H1 (cell line): ENCODE results near the gene TMEM114. TPM values are rescaled to one million over a fixed set of nuclear protein-coding genes. Genes with fewer than 3 reads are reported as not detected.

Source experiments
- CTCF ChIA-PET: fragments of 300-600 bp; sonication (Branson Sonifier 250); formaldehyde crosslinking; loops from one replicate; lab custom pipeline; 2021; ENCODE audit not compliant: partially characterized antibody; lab: Charles Lee
- POLR2A ChIA-PET: fragments of 300-600 bp; sonication (Branson Sonifier 250); formaldehyde crosslinking; loops from one replicate; lab custom pipeline; 2021; ENCODE audit warnings: inconsistent platforms; ENCODE audit not compliant: partially characterized antibody; lab: Charles Lee
- DNase-seq, 2 experiments: peaks; one replicate each; pipeline versions ENCODE4 v3.0.0 to v3.0.0-alpha.2; 2010 to 2022; ENCODE audit warnings: low spot score in 2 of 2, low read depth in 1 of 2, mixed read lengths in 1 of 2
- FAIRE-seq: peaks from 2 replicates; lab custom pipeline; 2011; peaks lifted over from hg19 to GRCh38; lab: Jason Lieb, UNC
- H2AFZ ChIP-seq: 2 replicates; pipeline ENCODE4 v1.8.1; 2012; ENCODE audit warnings: low read length, inconsistent platforms
- H2AK5ac ChIP-seq: 2 replicates; pipeline ENCODE4 v1.6.1; 2013; ENCODE audit warnings: low read depth, low read length
- H2BK120ac ChIP-seq: replicated peaks from 2 replicates; pipeline ENCODE3; 2013; ENCODE audit warnings: low read depth, low read length, inconsistent platforms
- H2BK12ac ChIP-seq: 2 replicates; pipeline ENCODE4 v1.6.1; 2013; ENCODE audit warnings: low read depth, low read length
- H2BK15ac ChIP-seq: 2 replicates; pipeline ENCODE4 v1.6.1; 2013; ENCODE audit warnings: low read length
- H2BK20ac ChIP-seq: 2 replicates; pipeline ENCODE4 v1.6.1; 2013; ENCODE audit warnings: low read length
- H2BK5ac ChIP-seq: 2 replicates; pipeline ENCODE4 v1.6.1; 2013; ENCODE audit warnings: low read depth, low read length
- H3K14ac ChIP-seq: 2 replicates; pipeline ENCODE4 v1.6.1; 2013; ENCODE audit warnings: inconsistent platforms; ENCODE audit not compliant: insufficient read length
- H3K18ac ChIP-seq: 2 replicates; pipeline ENCODE4 v1.6.1; 2013; ENCODE audit warnings: low read length; ENCODE audit errors: extremely low read depth
- H3K23ac ChIP-seq: 2 replicates; pipeline ENCODE4 v1.6.1; 2013; ENCODE audit warnings: inconsistent platforms; ENCODE audit not compliant: insufficient read length
- H3K23me2 ChIP-seq: 2 replicates; pipeline ENCODE4 v1.6.1; 2013; ENCODE audit warnings: low read depth, low read length
- H3K27ac ChIP-seq: 2 replicates; pipeline ENCODE4 v1.6.1; 2011; ENCODE audit warnings: low read depth, low read length, inconsistent platforms
- H3K27me3 ChIP-seq, 4 experiments: replicated peaks in 1 of 4; 1 replicate in 1 of 4; 2 replicates in 3 of 4; pipeline versions ENCODE4 v1.6.1 to v1.8.1; 2011 to 2013; ENCODE audit warnings: low read length in 3 of 4, mild to moderate bottlenecking in 3 of 4, inconsistent platforms in 2 of 4, mixed read lengths in 2 of 4, moderate library complexity in 1 of 4; ENCODE audit not compliant: control insufficient read depth in 3 of 4, insufficient read depth in 3 of 4; ENCODE audit errors: extremely low read depth in 1 of 4
- H3K36me3 ChIP-seq, 4 experiments: 2 replicates each; pipeline versions ENCODE4 v1.6.1 to v1.8.1; 2011 to 2013; ENCODE audit warnings: mild to moderate bottlenecking in 4 of 4, low read length in 3 of 4, moderate library complexity in 2 of 4, control low read depth in 1 of 4, inconsistent platforms in 1 of 4; ENCODE audit not compliant: insufficient read depth in 4 of 4, control insufficient read depth in 2 of 4
- H3K4ac ChIP-seq: replicated peaks from 2 replicates; pipeline ENCODE3; 2013; ENCODE audit warnings: low read length, low read depth, mixed read lengths, inconsistent platforms; ENCODE audit not compliant: insufficient read length
- H3K4me1 ChIP-seq, 4 experiments: replicated peaks in 1 of 4; 1 replicate in 1 of 4; 2 replicates in 3 of 4; pipeline versions ENCODE4 v1.6.1 to v1.8.1; 2011 to 2013; ENCODE audit warnings: low read length in 3 of 4, inconsistent platforms in 2 of 4, mixed read lengths in 1 of 4; ENCODE audit not compliant: insufficient read depth in 4 of 4, control insufficient read depth in 3 of 4
- H3K4me2 ChIP-seq, 2 experiments: 2 replicates each; pipeline versions ENCODE4 v1.6.1 to v1.8.1; 2011 to 2013; ENCODE audit warnings: low read depth in 2 of 2, low read length in 2 of 2, control low read depth in 1 of 2, inconsistent platforms in 1 of 2, mild to moderate bottlenecking in 1 of 2; ENCODE audit not compliant: insufficient read depth in 1 of 2
- H3K4me3 ChIP-seq, 4 experiments: fragments of 200-600, 300-600 bp in 1 of 4; sonication (generic), shearing (Covaris generic), sonication (Bioruptor Twin) in 1 of 4; 2 replicates each; pipeline versions ENCODE4 v1.5.1 to v1.8.1; 2011 to 2016; ENCODE audit warnings: low read length in 4 of 4, low read depth in 3 of 4, control low read depth in 2 of 4, inconsistent platforms in 2 of 4, mild to moderate bottlenecking in 2 of 4, mixed read lengths in 1 of 4, moderate library complexity in 1 of 4; ENCODE audit not compliant: insufficient read depth in 2 of 4; ENCODE audit errors: extremely low read depth in 1 of 4
- H3K56ac ChIP-seq: replicated peaks from 2 replicates; pipeline ENCODE3; 2013; ENCODE audit warnings: low read depth, mild to moderate bottlenecking, mixed read lengths, low read length, inconsistent platforms; ENCODE audit not compliant: insufficient read length
- H3K79me1 ChIP-seq: 2 replicates; pipeline ENCODE4 v1.6.1; 2013; ENCODE audit warnings: low read depth, low read length, control low read depth
- H3K79me2 ChIP-seq, 2 experiments: 2 replicates each; pipeline versions ENCODE4 v1.6.1 to v1.8.1; 2012 to 2013; ENCODE audit warnings: low read length in 2 of 2, mild to moderate bottlenecking in 2 of 2, inconsistent platforms in 1 of 2; ENCODE audit not compliant: insufficient read depth in 2 of 2, control insufficient read depth in 1 of 2
- H3K9ac ChIP-seq, 4 experiments: replicated peaks in 1 of 4; 1 replicate in 1 of 4; 2 replicates in 3 of 4; pipeline versions ENCODE4 v1.6.1 to v1.8.1; 2011 to 2013; ENCODE audit warnings: low read depth in 3 of 4, low read length in 3 of 4, control low read depth in 2 of 4, mild to moderate bottlenecking in 2 of 4, moderate library complexity in 2 of 4, inconsistent platforms in 1 of 4; ENCODE audit errors: extremely low read depth in 1 of 4
- H3K9me3 ChIP-seq, 2 experiments: 2 replicates each; pipeline versions ENCODE4 v1.6.1 to v1.8.1; 2012 to 2013; ENCODE audit warnings: mild to moderate bottlenecking in 2 of 2, moderate library complexity in 2 of 2, control low read depth in 1 of 2, inconsistent platforms in 1 of 2, low read depth in 1 of 2, low read length in 1 of 2, mixed read lengths in 1 of 2; ENCODE audit not compliant: insufficient read depth in 2 of 2
- H4K20me1 ChIP-seq, 2 experiments: replicated peaks in 1 of 2; 2 replicates each; pipeline versions ENCODE3 to v1.8.1; 2011 to 2013; ENCODE audit warnings: inconsistent platforms in 2 of 2, low read length in 2 of 2, mild to moderate bottlenecking in 1 of 2; ENCODE audit not compliant: insufficient read depth in 2 of 2, control insufficient read depth in 1 of 2
- H4K5ac ChIP-seq: 2 replicates; pipeline ENCODE4 v1.6.1; 2013; ENCODE audit warnings: low read length, low read depth, mixed read lengths, inconsistent platforms; ENCODE audit not compliant: insufficient read length
- H4K8ac ChIP-seq: 2 replicates; pipeline ENCODE4 v1.8.0; 2013; ENCODE audit warnings: mild to moderate bottlenecking, moderate library complexity, low read length, inconsistent platforms; ENCODE audit not compliant: insufficient read depth; ENCODE audit errors: extremely low read depth
- H4K91ac ChIP-seq: replicated peaks from 2 replicates; pipeline ENCODE3; 2013; ENCODE audit warnings: low read length, mixed read lengths, inconsistent platforms; ENCODE audit not compliant: insufficient read length
- ASH2L ChIP-seq: fragments of 200-600, 300-600 bp; sonication (generic); IDR thresholded peaks from one replicate; pipeline ENCODE4 v1.7.1; 2017; ENCODE audit warnings: low read length
- BACH1 ChIP-seq: IDR thresholded peaks from 2 replicates; pipeline ENCODE4 v1.6.1; 2012; ENCODE audit warnings: low read length, improper control_type of control experiment
- BRCA1 ChIP-seq: IDR thresholded peaks from 2 replicates; pipeline ENCODE4 v1.6.1; 2012; ENCODE audit warnings: low read depth, low read length, improper control_type of control experiment
- CTBP2 ChIP-seq: IDR thresholded peaks from 2 replicates; pipeline ENCODE4 v1.7.0; 2011; ENCODE audit warnings: borderline replicate concordance, mild to moderate bottlenecking, moderate library complexity, mixed read lengths, low read length; ENCODE audit not compliant: insufficient read depth, insufficient read length
- HDAC6 ChIP-seq: IDR thresholded peaks from one replicate; pipeline ENCODE4 v1.7.1; 2012; ENCODE audit warnings: low read depth, mild to moderate bottlenecking, inconsistent platforms, low read length, moderate library complexity
- KDM1A ChIP-seq: fragments of 200-600, 300-600 bp; sonication (generic); IDR thresholded peaks from 2 replicates; pipeline ENCODE4 v1.7.1; 2016; ENCODE audit warnings: mild to moderate bottlenecking, low read length, borderline replicate concordance
- POU5F1 ChIP-seq: IDR thresholded peaks from 2 replicates; pipeline ENCODE4 v1.6.1; 2011; ENCODE audit warnings: low read depth, mild to moderate bottlenecking, low read length, moderate library complexity
- SIN3A ChIP-seq, 2 experiments: IDR thresholded peaks in 1 of 2; conservative IDR thresholded peaks in 1 of 2; 2 replicates each; pipeline ENCODE4 v1.6.1; 2011 to 2012; ENCODE audit warnings: low read length in 2 of 2, improper control_type of control experiment in 1 of 2, low read depth in 1 of 2, mild to moderate bottlenecking in 1 of 2
- SIRT6 ChIP-seq: IDR thresholded peaks from one replicate; pipeline ENCODE4 v1.7.1; 2012; ENCODE audit warnings: low read length, inconsistent platforms
- SIX5 ChIP-seq: IDR thresholded peaks from 2 replicates; pipeline ENCODE4 v1.6.1; 2011; ENCODE audit warnings: mild to moderate bottlenecking, low read depth, low read length
- SUZ12 ChIP-seq: fragments of 200-600 bp; sonication (generic); IDR thresholded peaks from 2 replicates; pipeline ENCODE4 v1.6.1; 2012; ENCODE audit warnings: mild to moderate bottlenecking, inconsistent platforms, low read length, moderate library complexity, mixed read lengths
- TBP ChIP-seq: IDR thresholded peaks from 2 replicates; pipeline ENCODE4 v1.6.1; 2011; ENCODE audit warnings: low read depth, low read length, improper control_type of control experiment
- WGBS, 2 experiments: shearing (Covaris generic) in 1 of 2; methylation state at CpG; one replicate each; pipeline versions ENCODE4 v1.1.6 to v1.1.7; 2013 to 2015; ENCODE audit warnings: low lambda C conversion rate in 2 of 2, mixed read lengths in 2 of 2, inconsistent platforms in 1 of 2, low coverage in 1 of 2, missing lambda C conversion rate in 1 of 2; ENCODE audit not compliant: insufficient replicate concordance in 2 of 2, insufficient coverage in 1 of 2, insufficient read length in 1 of 2; ENCODE audit errors: extremely low coverage in 1 of 2, missing lambda C conversion rate in 1 of 2; 5-methylcytosine and 5-hydroxymethylcytosine counted together
- polyA plus RNA-seq, 7 experiments: library from polyadenylated mRNA; depleted of rRNA in 3 of 7; stranded (reverse) in 5 of 7; unstranded in 2 of 7; fragments of >200 nt in 5 of 7; fragments of 200-250 nt in 2 of 7; gene quantifications; 1 replicate in 5 of 7; 2 replicates in 1 of 7; 4 replicates in 1 of 7; pipeline versions ENCODE4 v1.2.1 to v1.2.3, GENCODE V29; 2011 to 2013; ENCODE audit warnings: missing spikeins in 2 of 7, mixed read lengths in 2 of 7
- total RNA-seq: library from RNA; stranded (reverse); fragmentation: NEBNext Ultra II Directional; extraction: Animal tissue kit (Norgen Biotek cat#: 25700); gene quantifications from 2 replicates; pipeline ENCODE4 v1.2.1, GENCODE V29; 2021
- TF ChIP-seq, protein P1 (sequence below): IDR thresholded peaks from 2 replicates; pipeline ENCODE4 v1.6.1; 2012; ENCODE audit warnings: inconsistent platforms
- TF ChIP-seq, protein P2 (sequence below): IDR thresholded peaks from 2 replicates; pipeline ENCODE4 v1.6.1; 2011; ENCODE audit warnings: low read depth, mild to moderate bottlenecking, low read length; ENCODE audit not compliant: insufficient read depth

The TMEM114 gene
- total and polyA plus RNA-seq, 2 of the 8 experiments (the other 6 are each of a cell fraction or from before 2014, with no cell fraction given) = 1.6 to 2.9 TPM

DNA sequence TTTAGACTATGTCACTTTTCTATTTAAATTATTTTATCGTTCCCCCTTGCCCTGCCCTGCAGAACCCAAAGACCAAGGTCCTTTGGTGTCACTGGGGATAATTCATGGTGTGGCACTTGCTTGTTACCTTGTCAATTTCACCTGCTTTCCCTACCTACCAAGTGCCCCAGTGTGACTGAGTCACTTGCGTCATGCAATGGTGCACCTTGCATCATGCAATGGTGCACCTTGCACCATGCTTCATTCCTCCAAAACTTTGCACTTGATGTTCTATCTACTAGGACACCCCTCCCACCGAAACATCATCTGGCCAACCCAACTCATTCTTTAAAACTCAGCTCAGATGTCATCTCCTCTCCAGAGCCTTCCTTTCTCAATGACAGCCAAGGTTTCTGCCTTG, 47.1 kb downstream of the TMEM114 start:
- Histone ChIP-seq H3K9ac (no peak overlapping the region), H3K18ac (no peak overlapping the region), H2BK20ac (no peak overlapping the region), H3K36me3 (no peaks in the 10 kb centered on the region), H3K4me1 (no peaks in the 10 kb centered on the region), H4K91ac (no peak overlapping the region), H3K4me2 (no peak overlapping the region), H3K9me3 (no peaks in the 10 kb centered on the region), H3K14ac (no peak overlapping the region), H3K27me3 (no peaks in the 10 kb centered on the region), H2AK5ac (no peak overlapping the region), H2AFZ (no peak overlapping the region), H3K4me3 (no peak overlapping the region), H3K4ac (no peak overlapping the region), H3K79me2 (no peaks in the 10 kb centered on the region), H3K27ac (no peak overlapping the region), H3K23ac (no peak overlapping the region), H3K56ac (no peak overlapping the region), H2BK120ac (no peak overlapping the region), H4K20me1 (no peaks in the 10 kb centered on the region), H4K8ac (no peak overlapping the region), H3K79me1 (no peaks in the 10 kb centered on the region), H2BK12ac (no peak overlapping the region), H4K5ac (no peak overlapping the region), H2BK15ac (no peak overlapping the region), H2BK5ac (no peak overlapping the region), H3K23me2 (no peaks in the 10 kb centered on the region)
- ChIA-PET CTCF (no interaction called here), POLR2A (no interaction called here)
- DNase-seq (no peak), FAIRE-seq (no peak)
- WGBS, 2 experiments = 84% methylated on average over 3 of the region's 3 CpGs; no CpG with 5 or more reads in 1 of the 2 experiments
- TF ChIP-seq SIN3A (conservative IDR thresholded peaks at IDR 0.05 in 1 of 2, IDR thresholded peaks at IDR 0.05 in 1 of 2; ENCODE audit: low read depth in 1 of 2, low read length in 2 of 2) (no peak), SIRT6 (no peak), KDM1A (no peak), SIX5 (no peak), TBP (no peak), BACH1 (no peak), POU5F1 (no peak), BRCA1 (no peak), ASH2L (no peak), CTBP2 (no peak), SUZ12 (no peak), HDAC6 (no peak)
- TF ChIP-seq, protein P1, sequence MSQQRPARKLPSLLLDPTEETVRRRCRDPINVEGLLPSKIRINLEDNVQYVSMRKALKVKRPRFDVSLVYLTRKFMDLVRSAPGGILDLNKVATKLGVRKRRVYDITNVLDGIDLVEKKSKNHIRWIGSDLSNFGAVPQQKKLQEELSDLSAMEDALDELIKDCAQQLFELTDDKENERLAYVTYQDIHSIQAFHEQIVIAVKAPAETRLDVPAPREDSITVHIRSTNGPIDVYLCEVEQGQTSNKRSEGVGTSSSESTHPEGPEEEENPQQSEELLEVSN = no peak
- TF ChIP-seq, protein P2, sequence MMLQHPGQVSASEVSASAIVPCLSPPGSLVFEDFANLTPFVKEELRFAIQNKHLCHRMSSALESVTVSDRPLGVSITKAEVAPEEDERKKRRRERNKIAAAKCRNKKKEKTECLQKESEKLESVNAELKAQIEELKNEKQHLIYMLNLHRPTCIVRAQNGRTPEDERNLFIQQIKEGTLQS = no peak
